CD4-positive, alpha-beta T cell (primary cell): ENCODE data around the gene ANKRD6. TPM values are rescaled to one million over a fixed set of nuclear protein-coding genes. Genes with fewer than 3 reads are reported as not detected.
"Not testable (repeated sequence)": the region's sequence is repeated elsewhere in the genome, so short reads cannot be mapped to it uniquely, and the experiment has no call there.

Experiments
- ATAC-seq: fragments of 200-7000 bp; cut with Tn5 transposase; one replicate; pipeline ENCODE4 v1.10.0; 2022; ENCODE audit warnings: mild to moderate bottlenecking; ENCODE audit not compliant: poor library complexity
- CTCF ChIA-PET: fragments of 350-600 bp; sonication (Branson Sonifier 250); formaldehyde crosslinking; loops from one replicate; lab custom pipeline; 2021; ENCODE audit warnings: antibody characterized with exemption, inconsistent platforms; lab: Charles Lee
- POLR2A ChIA-PET: fragments of 350-600 bp; sonication (Branson Sonifier 250); formaldehyde crosslinking; loops from one replicate; lab custom pipeline; 2021; ENCODE audit warnings: antibody characterized with exemption, inconsistent platforms; lab: Charles Lee
- DNase-seq, 14 experiments: peaks; one replicate each; pipeline ENCODE4 v3.0.0-alpha.2; 2013 to 2020; ENCODE audit warnings: mixed read lengths in 2 of 14
- H3K27ac ChIP-seq, 2 donors: one replicate each; pipeline versions ENCODE4 v1.5.1 to v1.7.0; 2013; ENCODE audit warnings: low read length in 2 of 2, low read depth in 1 of 2, mild to moderate bottlenecking in 1 of 2
- H3K27me3 ChIP-seq, 2 experiments: 1 replicate in 1 of 2; 2 replicates in 1 of 2; pipeline versions ENCODE4 v1.6.1 to v1.7.0; 2013; ENCODE audit warnings: low read length in 2 of 2, control low read depth in 1 of 2, mild to moderate bottlenecking in 1 of 2, moderate library complexity in 1 of 2; ENCODE audit not compliant: insufficient read depth in 2 of 2, control insufficient read depth in 1 of 2
- H3K36me3 ChIP-seq: one replicate; pipeline ENCODE4 v1.6.1; 2013; ENCODE audit warnings: low read length, control low read depth; ENCODE audit not compliant: insufficient read depth
- H3K4me1 ChIP-seq: one replicate; pipeline ENCODE4 v1.6.1; 2013; ENCODE audit warnings: low read length, control low read depth; ENCODE audit not compliant: insufficient read depth
- H3K4me3 ChIP-seq: one replicate; pipeline ENCODE4 v1.5.1; 2013; ENCODE audit warnings: mild to moderate bottlenecking, low read length, moderate library complexity
- H3K9me3 ChIP-seq, 2 experiments: 1 replicate in 1 of 2; 2 replicates in 1 of 2; pipeline versions ENCODE4 v1.6.1 to v1.7.0; 2013; ENCODE audit warnings: low read length in 2 of 2, mild to moderate bottlenecking in 2 of 2, control low read depth in 1 of 2, moderate library complexity in 1 of 2; ENCODE audit not compliant: control insufficient read depth in 1 of 2, insufficient read depth in 1 of 2
- H3K27ac Mint-ChIP-seq: one replicate; pipeline ENCODE4 v1.8.0; 2020; ENCODE audit warnings: mixed read lengths
- H3K27me3 Mint-ChIP-seq: one replicate; pipeline ENCODE4 v1.8.0; 2021; ENCODE audit warnings: mixed read lengths
- H3K36me3 Mint-ChIP-seq: one replicate; pipeline ENCODE4 v1.8.0; 2021; ENCODE audit warnings: low read depth, mixed read lengths
- H3K4me1 Mint-ChIP-seq: one replicate; pipeline ENCODE4 v1.8.0; 2021; ENCODE audit warnings: low read depth, mixed read lengths
- H3K4me3 Mint-ChIP-seq: one replicate; pipeline ENCODE4 v1.8.0; 2020; ENCODE audit warnings: mild to moderate bottlenecking, mixed read lengths
- H3K9me3 Mint-ChIP-seq: one replicate; pipeline ENCODE4 v1.8.0; 2020; ENCODE audit warnings: mixed read lengths
- intact Hi-C, 2 experiments: fragments of 100-400 bp; cut with DNase I in 1 of 2; cut with micrococcal nuclease in 1 of 2; formaldehyde crosslinking; loops; one replicate each; pipeline versions ENCODE4 v1.15.1 to v1.9.0; 2023 to 2025; cut with DNase I, micrococcal nuclease
- total RNA-seq, 174 experiments: library from RNA in 2 of 174; stranded (reverse) in 2 of 174; gene quantifications; one replicate each; pipeline ENCODE4 v1.2.3 and lab custom pipeline; 2021 to 2026
- TF ChIP-seq, protein P1 (sequence below): fragments of 200-600 bp; IDR thresholded peaks from one replicate; pipeline ENCODE4 v1.8.0; 2022; ENCODE audit warnings: antibody characterized with exemption, mild to moderate bottlenecking

The ANKRD6 gene
- total RNA-seq, 2 experiments from 2014 or later: 3.8 to 4.8 TPM

- H3K4me1 ChIP-seq: no peaks in the 10 kb centered on the region
Observed at GRCh38 chr6:89392823-89393222, 40.1 kb upstream of the ANKRD6 start.

DNA sequence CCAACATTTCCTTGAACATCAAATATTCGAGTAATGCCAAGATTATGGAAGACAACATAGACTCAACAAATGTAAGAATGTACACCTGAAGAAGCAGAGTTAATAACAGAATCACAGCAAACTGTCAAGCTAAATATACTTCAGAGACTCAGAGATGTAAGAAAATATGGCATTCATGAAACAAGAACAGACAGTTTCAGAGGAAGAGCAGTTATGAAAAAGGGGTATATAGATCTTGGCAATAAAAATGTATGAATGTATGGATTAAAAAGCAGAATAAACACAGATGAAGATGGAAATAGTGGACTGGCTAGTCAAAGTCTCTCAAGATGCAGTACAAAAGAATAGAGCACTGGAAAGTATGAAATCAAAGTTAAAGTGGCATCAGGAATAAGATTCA is 39.3 kb upstream of the ANKRD6 start:
- CTCF ChIA-PET: no interaction called here

More at GRCh38 chr6:89392823-89393222, 40.1 kb upstream of the ANKRD6 start:
- H3K4me1 Mint-ChIP-seq: no peaks in the 10 kb centered on the region
- no peaks in the 10 kb centered on the region for H3K36me3 Mint-ChIP-seq
- no peak overlapping the region for H3K27ac Mint-ChIP-seq
- ChIA-PET POLR2A (no interaction called here), CTCF (no interaction called here)
- intact Hi-C loops: no loop called here
- DNase-seq (no peak), ATAC-seq (no peak)
- peaks cover 9% of the 10 kb centered on the region for H3K9me3 Mint-ChIP-seq
- H3K27me3 ChIP-seq: no peaks in the 10 kb centered on the region
- no peak overlapping the region for H3K4me3 ChIP-seq
- no peak overlapping the region for H3K4me3 Mint-ChIP-seq
- peaks cover 4% of the 10 kb centered on the region in 2 experiments for H3K9me3 ChIP-seq
- no peak overlapping the region for H3K27ac ChIP-seq
- no peaks in the 10 kb centered on the region for H3K36me3 ChIP-seq
- TF ChIP-seq, protein P1, sequence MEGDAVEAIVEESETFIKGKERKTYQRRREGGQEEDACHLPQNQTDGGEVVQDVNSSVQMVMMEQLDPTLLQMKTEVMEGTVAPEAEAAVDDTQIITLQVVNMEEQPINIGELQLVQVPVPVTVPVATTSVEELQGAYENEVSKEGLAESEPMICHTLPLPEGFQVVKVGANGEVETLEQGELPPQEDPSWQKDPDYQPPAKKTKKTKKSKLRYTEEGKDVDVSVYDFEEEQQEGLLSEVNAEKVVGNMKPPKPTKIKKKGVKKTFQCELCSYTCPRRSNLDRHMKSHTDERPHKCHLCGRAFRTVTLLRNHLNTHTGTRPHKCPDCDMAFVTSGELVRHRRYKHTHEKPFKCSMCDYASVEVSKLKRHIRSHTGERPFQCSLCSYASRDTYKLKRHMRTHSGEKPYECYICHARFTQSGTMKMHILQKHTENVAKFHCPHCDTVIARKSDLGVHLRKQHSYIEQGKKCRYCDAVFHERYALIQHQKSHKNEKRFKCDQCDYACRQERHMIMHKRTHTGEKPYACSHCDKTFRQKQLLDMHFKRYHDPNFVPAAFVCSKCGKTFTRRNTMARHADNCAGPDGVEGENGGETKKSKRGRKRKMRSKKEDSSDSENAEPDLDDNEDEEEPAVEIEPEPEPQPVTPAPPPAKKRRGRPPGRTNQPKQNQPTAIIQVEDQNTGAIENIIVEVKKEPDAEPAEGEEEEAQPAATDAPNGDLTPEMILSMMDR: no peak
- H3K27me3 Mint-ChIP-seq: no peaks in the 10 kb centered on the region

GRCh38 chr6:89397884-89398283 is 35.1 kb upstream of the ANKRD6 start:
- POLR2A ChIA-PET, H3K36me3 ChIP-seq, H3K27ac Mint-ChIP-seq, H3K9me3 ChIP-seq, H3K4me3 ChIP-seq, H3K27ac ChIP-seq, DNase-seq, ATAC-seq, H3K4me1 ChIP-seq, intact Hi-C loops, H3K36me3 Mint-ChIP-seq, H3K27me3 ChIP-seq, H3K4me1 Mint-ChIP-seq, H3K4me3 Mint-ChIP-seq, H3K9me3 Mint-ChIP-seq, H3K27me3 Mint-ChIP-seq: not testable (repeated sequence)
- CTCF ChIA-PET: interaction anchor here (1.7 kb wide), 1 partner anchor 26 kb away, joined by 5 read pairs; no protein-coding TSS in a partner anchor

More for the DNA sequence above, 39.3 kb upstream of the ANKRD6 start:
- Histone ChIP-seq H3K27ac (no peak overlapping the region), H3K4me3 (no peak overlapping the region), H3K9me3 (peaks cover 4% of the 10 kb centered on the region in 2 experiments), H3K4me1 (no peaks in the 10 kb centered on the region), H3K27me3 (no peaks in the 10 kb centered on the region), H3K36me3 (no peaks in the 10 kb centered on the region)
- Mint-ChIP-seq H3K36me3 (no peaks in the 10 kb centered on the region), H3K27ac (no peak overlapping the region), H3K9me3 (peaks cover 9% of the 10 kb centered on the region), H3K4me3 (no peak overlapping the region), H3K27me3 (no peaks in the 10 kb centered on the region), H3K4me1 (no peaks in the 10 kb centered on the region)
- ATAC-seq (no peak), DNase-seq (no peak)
- intact Hi-C loops: no loop called here
- POLR2A ChIA-PET: no interaction called here
- TF ChIP-seq, protein P1: no peak
